HL-60 (cell line): ENCODE results near the gene PANK4.

Experiments used
- DNase-seq, 2 experiments: peaks; one replicate each; pipeline ENCODE4 v3.0.0-alpha.2; 2010 to 2020; ENCODE audit warnings: low read depth in 1 of 2, low spot score in 1 of 2
- H3K27ac ChIP-seq: fragments of 250-450 bp; sonication (Bioruptor Pico); replicated peaks from 2 replicates; pipeline ENCODE4 v1.5.1; 2020; ENCODE audit warnings: mild to moderate bottlenecking, moderate library complexity
- H3K27me3 ChIP-seq: fragments of 250-450 bp; sonication (Bioruptor Pico); 2 replicates; pipeline ENCODE4 v1.5.1; 2021; ENCODE audit warnings: mild to moderate bottlenecking, moderate library complexity; ENCODE audit not compliant: insufficient read depth, poor library complexity, severe bottlenecking
- H3K4me3 ChIP-seq: replicated peaks from 2 replicates; pipeline ENCODE4 v1.5.1; 2011; ENCODE audit warnings: mild to moderate bottlenecking, control low read depth, low read length; ENCODE audit not compliant: insufficient read depth
- GABPA ChIP-seq: IDR thresholded peaks from 2 replicates; pipeline ENCODE4 v1.6.1; 2012; ENCODE audit warnings: low read depth
- POLR2AphosphoS5 ChIP-seq: IDR thresholded peaks from 2 replicates; pipeline ENCODE4 v1.6.1; 2012; ENCODE audit warnings: low read depth
- SPI1 ChIP-seq: IDR thresholded peaks from 2 replicates; pipeline ENCODE4 v1.6.1; 2012; ENCODE audit warnings: low read depth, mild to moderate bottlenecking, borderline replicate concordance
- TF ChIP-seq, protein P1 (sequence below): IDR thresholded peaks from 2 replicates; pipeline ENCODE4 v1.6.1; 2012; ENCODE audit warnings: low read depth; ENCODE audit not compliant: insufficient replicate concordance
- TF ChIP-seq, protein P2 (sequence below): IDR thresholded peaks from one replicate; pipeline ENCODE4 v1.5.1; 2011; ENCODE audit warnings: low read length, control low read depth, inconsistent platforms; ENCODE audit not compliant: insufficient read depth

The PANK4 gene

DNA sequence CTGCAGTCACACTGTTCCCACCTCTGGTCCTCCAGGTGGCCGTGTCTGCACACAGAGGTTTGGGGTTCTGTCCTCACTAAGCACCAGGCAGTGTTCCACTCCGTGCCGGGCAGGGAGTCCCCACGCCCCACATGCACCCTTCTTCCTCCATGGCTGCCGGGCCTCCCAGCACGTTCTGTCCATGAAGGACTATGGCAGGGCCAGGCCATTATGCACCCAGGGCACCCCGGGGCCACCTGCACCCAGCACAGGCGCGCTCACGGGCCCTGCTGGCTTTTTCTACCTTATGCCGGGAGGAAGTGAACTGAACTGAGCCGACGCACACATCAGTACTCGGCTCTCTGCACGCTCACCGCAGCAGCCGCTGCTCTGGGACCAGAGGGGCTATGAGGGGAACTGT lies 10.3 kb downstream of the PANK4 start:
- no peak for DNase-seq
- no peaks in the 10 kb centered on the region for H3K27me3 ChIP-seq
- TF ChIP-seq, protein P1, sequence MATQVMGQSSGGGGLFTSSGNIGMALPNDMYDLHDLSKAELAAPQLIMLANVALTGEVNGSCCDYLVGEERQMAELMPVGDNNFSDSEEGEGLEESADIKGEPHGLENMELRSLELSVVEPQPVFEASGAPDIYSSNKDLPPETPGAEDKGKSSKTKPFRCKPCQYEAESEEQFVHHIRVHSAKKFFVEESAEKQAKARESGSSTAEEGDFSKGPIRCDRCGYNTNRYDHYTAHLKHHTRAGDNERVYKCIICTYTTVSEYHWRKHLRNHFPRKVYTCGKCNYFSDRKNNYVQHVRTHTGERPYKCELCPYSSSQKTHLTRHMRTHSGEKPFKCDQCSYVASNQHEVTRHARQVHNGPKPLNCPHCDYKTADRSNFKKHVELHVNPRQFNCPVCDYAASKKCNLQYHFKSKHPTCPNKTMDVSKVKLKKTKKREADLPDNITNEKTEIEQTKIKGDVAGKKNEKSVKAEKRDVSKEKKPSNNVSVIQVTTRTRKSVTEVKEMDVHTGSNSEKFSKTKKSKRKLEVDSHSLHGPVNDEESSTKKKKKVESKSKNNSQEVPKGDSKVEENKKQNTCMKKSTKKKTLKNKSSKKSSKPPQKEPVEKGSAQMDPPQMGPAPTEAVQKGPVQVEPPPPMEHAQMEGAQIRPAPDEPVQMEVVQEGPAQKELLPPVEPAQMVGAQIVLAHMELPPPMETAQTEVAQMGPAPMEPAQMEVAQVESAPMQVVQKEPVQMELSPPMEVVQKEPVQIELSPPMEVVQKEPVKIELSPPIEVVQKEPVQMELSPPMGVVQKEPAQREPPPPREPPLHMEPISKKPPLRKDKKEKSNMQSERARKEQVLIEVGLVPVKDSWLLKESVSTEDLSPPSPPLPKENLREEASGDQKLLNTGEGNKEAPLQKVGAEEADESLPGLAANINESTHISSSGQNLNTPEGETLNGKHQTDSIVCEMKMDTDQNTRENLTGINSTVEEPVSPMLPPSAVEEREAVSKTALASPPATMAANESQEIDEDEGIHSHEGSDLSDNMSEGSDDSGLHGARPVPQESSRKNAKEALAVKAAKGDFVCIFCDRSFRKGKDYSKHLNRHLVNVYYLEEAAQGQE = no peak
- TF ChIP-seq POLR2AphosphoS5 (no peak), GABPA (no peak), SPI1 (no peak)
- TF ChIP-seq, protein P2, sequence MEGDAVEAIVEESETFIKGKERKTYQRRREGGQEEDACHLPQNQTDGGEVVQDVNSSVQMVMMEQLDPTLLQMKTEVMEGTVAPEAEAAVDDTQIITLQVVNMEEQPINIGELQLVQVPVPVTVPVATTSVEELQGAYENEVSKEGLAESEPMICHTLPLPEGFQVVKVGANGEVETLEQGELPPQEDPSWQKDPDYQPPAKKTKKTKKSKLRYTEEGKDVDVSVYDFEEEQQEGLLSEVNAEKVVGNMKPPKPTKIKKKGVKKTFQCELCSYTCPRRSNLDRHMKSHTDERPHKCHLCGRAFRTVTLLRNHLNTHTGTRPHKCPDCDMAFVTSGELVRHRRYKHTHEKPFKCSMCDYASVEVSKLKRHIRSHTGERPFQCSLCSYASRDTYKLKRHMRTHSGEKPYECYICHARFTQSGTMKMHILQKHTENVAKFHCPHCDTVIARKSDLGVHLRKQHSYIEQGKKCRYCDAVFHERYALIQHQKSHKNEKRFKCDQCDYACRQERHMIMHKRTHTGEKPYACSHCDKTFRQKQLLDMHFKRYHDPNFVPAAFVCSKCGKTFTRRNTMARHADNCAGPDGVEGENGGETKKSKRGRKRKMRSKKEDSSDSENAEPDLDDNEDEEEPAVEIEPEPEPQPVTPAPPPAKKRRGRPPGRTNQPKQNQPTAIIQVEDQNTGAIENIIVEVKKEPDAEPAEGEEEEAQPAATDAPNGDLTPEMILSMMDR = no peak
- H3K4me3 ChIP-seq = no peak overlapping the region
- no peak overlapping the region for H3K27ac ChIP-seq

DNA sequence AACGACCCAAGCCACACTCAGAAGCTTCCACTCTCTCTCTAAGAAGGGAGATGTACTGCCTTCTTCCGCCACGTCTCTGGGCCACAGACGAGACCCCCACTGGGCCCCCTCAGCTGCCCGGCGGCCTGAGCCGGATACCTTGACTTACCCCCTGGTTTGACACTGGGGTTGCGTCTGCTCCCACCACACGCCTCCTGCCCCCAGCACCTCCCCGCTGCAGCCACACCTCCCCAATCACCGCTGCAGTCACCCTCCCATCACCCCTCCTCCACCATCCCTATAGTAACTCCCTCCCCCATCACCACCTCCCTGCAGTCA lies 10.7 kb downstream of the PANK4 start:
- H3K4me3 ChIP-seq = no peak overlapping the region
- H3K27me3 ChIP-seq = no peaks in the 10 kb centered on the region
- TF ChIP-seq POLR2AphosphoS5 = no peak
- TF ChIP-seq SPI1 = no peak
- TF ChIP-seq GABPA = no peak
- TF ChIP-seq, protein P2 = no peak
- TF ChIP-seq, protein P1 = no peak
- DNase-seq = no peak
- no peak overlapping the region for H3K27ac ChIP-seq

DNA sequence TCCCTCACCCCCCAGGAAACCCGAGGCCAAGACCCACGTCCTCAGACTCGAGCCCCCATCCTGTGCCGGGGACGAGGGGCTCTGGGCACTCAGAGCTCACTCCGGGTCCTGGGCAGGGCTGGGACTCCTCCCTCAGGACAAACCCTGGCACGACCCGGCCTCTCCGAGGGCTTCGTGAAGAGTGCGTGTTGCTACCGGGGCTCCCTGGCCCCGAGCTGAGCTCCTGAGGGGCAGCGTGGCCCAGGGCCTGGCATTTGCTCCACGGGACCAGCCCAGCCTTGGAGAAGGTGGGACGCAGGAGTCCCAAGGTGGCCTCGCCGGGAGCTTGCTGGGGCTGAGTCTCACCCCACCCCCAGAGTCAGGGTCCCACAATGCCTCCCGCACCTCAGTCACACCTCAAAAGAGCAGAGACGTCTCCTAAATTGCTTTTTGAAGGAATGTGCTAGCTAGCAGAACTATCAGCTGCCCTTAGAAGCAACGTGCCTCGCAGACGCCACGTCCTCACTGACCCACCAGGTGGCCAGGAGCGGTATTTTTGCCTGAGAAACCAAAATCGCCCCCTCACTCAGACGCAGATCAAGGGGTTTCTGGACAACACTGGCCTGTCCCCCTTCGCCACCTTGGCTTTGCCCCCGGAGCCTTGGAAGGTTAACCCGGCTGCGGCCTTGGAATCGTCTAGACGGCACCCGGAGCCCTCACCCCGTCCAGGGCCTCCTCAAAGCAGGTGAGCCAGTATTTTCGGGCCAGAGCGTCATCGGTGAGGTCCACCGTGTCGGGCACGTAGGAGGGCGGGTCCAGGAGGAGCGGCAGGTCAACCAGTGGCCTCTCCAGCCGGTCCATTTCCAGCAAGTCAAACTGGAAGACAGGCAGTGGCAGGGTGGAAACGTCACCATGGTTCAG lies 11.3 kb downstream of the PANK4 start:
- TF ChIP-seq, protein P1 = no peak
- TF ChIP-seq SPI1 = no peak
- no peak for TF ChIP-seq GABPA
- TF ChIP-seq, protein P2 = no peak
- no peak for TF ChIP-seq POLR2AphosphoS5
- no peak for DNase-seq
- Histone ChIP-seq H3K4me3 (no peak overlapping the region), H3K27ac (no peak overlapping the region), H3K27me3 (no peaks in the 10 kb centered on the region)
